ENCODE results near the gene CEMIP2.
"Not testable (repeated sequence)": the region's sequence is repeated elsewhere in the genome, so short reads cannot be mapped to it uniquely, and the experiment has no call there.

The CEMIP2 gene

GRCh38 chr9:71704796-71705195 lies 63.5 kb downstream of the CEMIP2 start:
- DNase-seq, result no peak

DNA sequence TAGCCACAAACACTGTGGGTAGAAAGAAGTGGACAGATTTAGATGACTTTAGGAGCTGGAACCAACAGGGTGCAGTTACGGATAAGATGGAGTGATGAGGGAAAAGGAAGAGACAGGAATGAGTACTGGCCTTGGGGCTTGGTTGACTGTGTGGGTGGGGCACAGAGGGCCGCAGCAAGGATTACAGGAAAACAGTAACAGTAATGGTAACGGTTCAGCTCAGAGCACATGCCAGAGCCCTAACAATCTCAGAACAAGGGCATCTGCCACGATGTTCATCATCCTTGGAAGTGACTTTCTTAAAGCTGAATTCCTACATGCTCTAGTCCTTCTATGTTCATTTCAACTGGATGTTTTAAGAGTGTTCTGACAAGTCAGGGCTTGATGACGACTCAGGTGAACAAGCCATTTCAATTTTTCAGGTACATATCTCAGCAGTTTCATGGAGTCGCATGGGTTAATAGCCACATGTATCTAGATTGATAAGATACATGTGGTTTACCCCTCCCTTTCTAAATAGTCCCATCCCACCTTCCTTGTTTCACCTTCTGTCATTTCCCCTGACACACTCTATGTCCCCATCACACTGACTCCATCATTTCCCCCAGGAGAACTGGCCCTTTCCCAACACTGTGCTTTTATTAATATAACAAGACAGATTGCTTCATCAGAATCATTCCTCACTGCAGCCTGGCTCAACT lies 65.0 kb downstream of the CEMIP2 start:
- DNase-seq, result no peak

DNA sequence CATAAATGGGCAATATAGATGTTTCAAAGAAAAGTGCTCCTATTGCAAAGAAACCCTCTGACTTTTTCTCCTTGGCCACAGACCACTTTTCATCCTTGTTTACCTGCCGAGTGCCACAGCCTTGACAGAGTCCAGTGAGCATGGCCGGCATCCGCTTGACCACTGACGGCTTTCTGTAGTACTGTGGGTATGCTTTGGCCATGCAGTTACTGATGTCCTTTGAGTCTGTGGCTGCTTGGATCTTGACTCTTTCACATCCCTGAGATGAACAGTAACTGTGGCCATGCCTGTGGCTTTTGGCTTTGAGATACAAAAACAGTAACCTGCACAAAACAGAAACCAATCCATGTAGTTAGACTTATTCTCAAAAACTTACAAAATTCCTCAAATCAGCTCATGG lies 70.4 kb downstream of the CEMIP2 start:
- no peak for DNase-seq

DNA sequence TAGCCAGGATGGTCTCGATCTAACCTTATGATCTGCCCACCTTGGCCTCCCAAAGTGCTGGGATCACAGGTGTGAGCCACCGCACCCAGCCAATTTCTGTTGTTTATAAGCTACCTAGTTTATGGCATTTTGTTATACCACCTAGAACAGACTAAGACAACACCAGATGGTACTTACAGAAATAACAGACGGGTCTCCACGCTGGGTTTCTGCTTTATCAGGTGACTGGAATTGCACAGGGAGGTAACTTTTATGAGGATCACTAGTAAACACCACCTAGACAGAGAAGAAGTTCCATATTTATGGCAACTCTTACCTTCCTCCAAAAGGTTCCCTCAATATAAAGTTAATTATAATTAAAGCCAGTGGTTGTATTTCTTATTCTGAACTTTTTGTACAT lies 74.0 kb downstream of the CEMIP2 start:
- no peak for DNase-seq

GRCh38 chr9:71693607-71694006 lies 74.7 kb downstream of the CEMIP2 start:
- no peak for DNase-seq

GRCh38 chr9:71692337-71692736 lies 76.0 kb downstream of the CEMIP2 start:
- no peak for DNase-seq

DNA sequence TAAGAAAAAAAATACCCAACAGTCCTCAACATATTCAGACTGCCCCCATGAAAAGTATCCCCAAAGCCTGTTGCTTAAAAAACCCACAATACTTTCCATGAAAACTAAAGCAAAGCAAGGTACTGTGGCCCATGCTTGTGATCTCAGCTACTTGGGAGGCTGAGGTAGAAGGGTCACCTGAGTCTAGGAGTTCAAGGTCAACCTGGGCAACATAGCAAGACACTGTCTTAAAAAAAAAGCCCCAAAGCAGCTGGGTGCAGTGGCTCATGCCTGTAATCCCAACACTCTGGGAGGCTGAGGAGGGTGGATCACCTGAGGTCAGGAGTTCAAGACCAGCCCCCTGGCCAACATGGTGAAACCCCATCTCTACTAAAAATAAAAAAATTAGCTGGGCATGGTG lies 76.7 kb downstream of the CEMIP2 start:
- not testable (repeated sequence) for DNase-seq

DNA sequence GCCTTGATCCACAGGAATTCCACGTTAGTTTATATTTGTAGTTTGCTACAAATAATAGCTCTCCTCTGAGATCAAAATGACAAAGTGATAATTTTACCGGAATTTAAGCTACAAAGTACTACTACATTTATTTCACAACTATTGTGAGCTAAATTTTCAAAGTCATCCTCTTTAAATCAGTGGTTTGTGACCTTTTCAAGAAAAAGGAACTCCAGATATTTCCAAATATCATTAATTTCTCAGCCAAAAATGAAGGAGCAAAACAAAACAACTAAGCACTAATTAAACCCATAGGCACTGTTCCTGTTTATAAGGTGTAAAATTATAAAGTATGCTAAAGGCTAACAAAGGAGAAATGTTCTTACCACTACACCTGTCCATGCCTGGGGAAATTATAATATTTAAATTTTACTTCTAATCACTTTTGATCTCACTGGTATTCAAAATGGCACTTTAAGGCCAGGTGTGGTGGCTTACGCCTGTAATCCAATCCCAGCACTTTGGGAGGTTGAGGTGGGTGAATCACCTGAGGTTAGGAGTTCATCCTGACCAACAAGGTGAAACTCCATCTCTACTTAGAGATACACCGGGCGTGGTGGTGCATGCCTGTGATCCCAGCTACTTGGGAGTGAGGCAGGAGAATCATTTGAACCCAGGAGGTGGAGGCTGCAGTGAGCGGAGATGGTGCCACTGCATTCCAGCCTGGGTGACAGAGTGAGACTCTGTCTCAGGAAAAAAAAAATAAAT lies 77.5 kb downstream of the CEMIP2 start:
- DNase-seq, result no peak

DNA sequence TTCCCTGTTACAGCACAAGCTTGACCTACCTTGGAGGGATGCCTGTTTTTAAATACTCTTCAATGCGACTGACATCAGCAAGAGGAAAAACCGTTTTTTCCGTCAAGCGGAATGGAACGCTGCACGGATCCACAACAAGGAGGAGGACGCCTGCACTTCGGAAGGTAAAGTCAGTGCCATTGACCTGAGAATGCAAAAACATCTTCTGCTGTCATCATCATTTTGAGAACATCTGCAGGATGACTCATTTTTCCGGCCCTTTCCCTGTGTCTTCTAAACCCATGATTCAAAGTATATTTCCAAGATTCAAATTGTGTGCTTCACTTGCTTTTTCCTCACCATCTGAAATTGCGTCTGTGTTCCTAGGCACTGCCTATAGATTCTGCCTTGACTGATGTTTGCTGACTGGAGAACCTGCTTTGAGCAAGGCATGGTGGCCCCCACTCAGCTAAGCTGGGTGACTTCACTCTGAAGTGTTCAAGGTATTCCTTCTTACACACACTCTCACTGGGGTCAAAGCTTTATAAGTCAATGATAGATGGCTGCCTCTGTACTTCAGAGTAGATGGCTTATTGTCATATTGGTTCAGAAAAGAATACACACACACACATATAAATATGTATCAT lies 78.1 kb downstream of the CEMIP2 start:
- DNase-seq, result no peak

GRCh38 chr9:71687676-71688075 lies 80.6 kb downstream of the CEMIP2 start:
- no peak for DNase-seq

- no peak for DNase-seq
Measured at GRCh38 chr9:71685988-71686387, 82.3 kb downstream of the CEMIP2 start.

- DNase-seq, result no peak
Measured at GRCh38 chr9:71685394-71685793, 82.9 kb downstream of the CEMIP2 start.

DNA sequence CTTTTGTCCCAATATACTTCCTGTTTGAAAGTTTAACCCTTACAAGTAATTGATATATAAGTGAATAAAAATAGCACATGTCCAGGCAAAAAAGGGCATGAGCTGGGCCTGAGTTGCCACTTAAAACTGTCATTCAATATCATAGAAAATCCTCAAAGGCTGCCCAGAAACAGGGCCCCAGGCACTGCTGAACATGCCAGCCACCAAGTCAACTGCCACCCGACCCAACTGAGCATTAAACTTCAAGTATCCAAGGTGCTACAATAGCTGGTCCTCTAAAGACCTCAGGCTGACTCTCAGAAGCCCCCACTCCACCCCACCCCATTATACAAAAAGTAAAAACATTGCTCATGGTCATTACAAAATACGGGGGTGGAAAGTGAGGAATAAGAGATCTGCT lies 83.7 kb downstream of the CEMIP2 start:
- no peak for DNase-seq

DNA sequence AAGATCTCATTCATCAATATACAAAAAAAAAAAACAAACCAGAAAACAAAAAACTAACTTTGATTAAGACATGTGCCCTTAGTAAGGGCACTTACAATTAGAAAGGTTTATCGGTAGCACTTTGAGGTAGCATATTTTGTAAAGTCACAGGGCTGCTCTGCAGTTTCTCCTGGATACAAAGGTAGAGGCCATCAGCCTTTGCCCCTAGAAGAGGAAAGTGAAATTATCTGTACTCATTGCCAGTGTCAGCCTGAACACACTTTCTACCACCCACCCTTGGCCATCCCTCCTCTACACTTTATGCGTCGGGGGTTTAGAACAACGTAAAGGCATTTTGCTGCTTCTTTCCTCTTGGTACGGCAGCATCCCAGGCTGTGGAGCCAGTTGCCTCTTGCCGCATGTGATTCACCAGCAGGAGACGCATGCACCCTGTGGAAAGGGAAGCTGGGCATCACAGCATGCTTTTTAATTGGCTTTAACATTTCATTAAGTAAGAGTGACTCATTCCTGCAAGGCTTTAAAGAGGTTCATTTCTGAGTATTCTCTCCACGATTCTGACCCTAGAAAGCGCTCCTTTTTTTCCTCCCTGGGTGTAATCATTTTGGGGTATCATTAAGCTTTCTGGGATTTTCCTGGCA lies 84.6 kb downstream of the CEMIP2 start:
- no peak for DNase-seq

- no peak for DNase-seq
Measured at GRCh38 chr9:71681708-71682272, 86.5 kb downstream of the CEMIP2 start.

GRCh38 chr9:71681104-71681707 lies 87.1 kb downstream of the CEMIP2 start:
- DNase-seq, result no peak

DNA sequence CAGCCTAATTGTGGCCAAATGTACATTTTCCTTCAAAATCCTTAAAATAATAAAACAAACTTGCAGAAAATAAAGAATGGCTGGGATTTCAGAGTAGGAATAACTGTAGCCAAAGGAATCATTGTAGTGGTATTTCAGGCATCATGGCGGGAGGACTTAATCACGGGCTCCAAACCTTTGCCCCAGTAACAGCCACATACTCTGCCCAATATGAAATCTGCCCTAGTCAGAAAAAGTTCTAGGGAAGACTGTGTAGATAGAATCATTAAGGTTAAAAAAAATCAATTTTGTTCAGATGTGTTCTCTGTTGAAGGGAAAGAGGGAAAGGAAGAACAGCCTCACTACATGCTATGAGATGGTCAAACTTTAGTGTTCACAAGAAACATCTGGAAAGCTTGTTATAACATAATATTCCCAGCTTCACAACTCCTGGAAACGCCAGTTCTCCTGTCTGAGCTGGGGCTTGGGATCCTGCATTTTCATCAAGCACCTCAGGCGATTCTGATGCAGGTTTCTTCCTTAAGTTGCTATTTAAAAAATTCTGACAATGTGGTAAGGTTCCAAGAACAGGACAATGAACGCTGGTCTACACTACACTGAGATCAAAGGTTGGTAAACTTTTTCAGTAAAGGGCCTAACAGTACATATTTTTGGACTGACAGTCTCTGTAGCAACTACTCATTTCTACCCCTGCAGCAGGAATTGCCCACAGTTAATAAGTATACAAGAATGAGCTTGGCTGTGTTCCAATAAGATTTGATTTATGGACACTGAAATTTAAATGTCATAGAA lies 87.9 kb downstream of the CEMIP2 start:
- no peak for DNase-seq

- no peak for DNase-seq
Measured at GRCh38 chr9:71678999-71679398, 89.3 kb downstream of the CEMIP2 start.

- no peak for DNase-seq
Measured at GRCh38 chr9:71677209-71677608, 91.1 kb downstream of the CEMIP2 start.

- no peak for DNase-seq
Measured at GRCh38 chr9:71676460-71676859, 91.9 kb downstream of the CEMIP2 start.

DNA sequence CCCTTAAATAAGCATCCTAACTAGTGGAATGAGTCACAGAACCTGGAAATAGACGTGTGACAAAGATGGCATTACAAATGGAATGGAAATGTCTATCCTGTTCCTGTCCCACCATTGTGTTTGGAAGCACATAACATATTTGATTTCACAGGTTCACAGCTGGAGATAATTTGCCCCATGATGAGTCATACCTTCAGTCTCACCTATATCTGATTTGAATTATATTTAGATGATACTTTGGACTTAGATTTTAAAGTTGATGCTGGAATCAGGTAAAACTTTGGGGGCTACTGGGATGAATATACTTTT lies 92.5 kb downstream of the CEMIP2 start:
- no peak for DNase-seq
